GM18907 (cell line): ENCODE results near the gene TAX1BP1.

Experiments
- ATAC-seq: cut with Tn5 transposase; IDR thresholded peaks from one replicate; pipeline ENCODE4 v1.9.1; 2021; ENCODE audit warnings: mild to moderate bottlenecking, moderate library complexity; ENCODE audit not compliant: unreplicated experiment

The TAX1BP1 gene

DNA sequence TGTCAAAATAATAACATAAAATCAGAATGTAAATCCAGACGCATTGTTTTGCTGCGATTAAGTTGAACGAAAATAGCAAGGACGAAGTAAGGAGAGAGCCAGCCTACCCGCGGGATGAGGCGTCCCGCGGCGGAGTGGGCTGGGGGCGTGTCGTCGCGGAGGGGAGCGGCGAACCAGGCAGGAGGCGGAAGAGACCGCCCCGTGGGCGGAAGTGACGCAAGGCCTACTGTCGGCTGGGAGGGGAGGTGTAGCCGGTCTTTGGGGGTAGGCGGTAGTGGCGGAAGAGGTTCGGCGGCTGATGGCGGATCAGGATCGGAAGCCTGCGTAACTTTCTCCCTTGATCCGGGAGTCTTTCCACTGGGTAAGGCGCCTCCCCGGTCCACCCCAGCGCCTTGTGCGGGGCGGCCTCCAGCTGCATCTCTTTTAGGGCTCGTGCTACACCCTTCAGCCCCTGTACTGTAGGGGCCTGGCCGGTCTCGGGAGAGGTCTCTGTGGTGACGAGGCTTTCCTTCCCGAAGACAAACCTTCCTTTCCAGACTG, at the start of gene TAX1BP1:
Gene TAX1BP1 (plus strand): TSS at position 254 of the 540 bp plus-strand sequence. CDS start 8,363 bp downstream, outside the sequence.
- ATAC-seq, result peak; percentile 96

DNA sequence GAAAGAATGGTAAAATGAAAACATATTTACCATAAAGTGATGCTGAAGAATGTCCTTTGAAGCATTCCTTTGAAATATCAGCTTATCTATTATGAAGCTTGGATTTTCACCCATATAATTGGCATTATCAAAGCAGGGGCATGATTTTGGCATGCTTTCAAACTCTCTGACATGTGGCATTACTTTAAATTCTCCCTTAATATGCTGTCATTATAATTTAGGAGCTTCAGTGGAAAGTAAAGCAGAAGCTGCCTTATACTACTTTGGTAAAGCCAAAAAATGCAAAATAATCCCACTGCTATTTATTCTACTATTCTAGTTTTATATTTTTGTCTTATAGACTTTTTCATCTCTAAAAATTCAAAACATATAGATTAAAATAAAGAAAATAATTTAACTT, 49.3 kb upstream of the TAX1BP1 start:
- no peak for ATAC-seq

DNA sequence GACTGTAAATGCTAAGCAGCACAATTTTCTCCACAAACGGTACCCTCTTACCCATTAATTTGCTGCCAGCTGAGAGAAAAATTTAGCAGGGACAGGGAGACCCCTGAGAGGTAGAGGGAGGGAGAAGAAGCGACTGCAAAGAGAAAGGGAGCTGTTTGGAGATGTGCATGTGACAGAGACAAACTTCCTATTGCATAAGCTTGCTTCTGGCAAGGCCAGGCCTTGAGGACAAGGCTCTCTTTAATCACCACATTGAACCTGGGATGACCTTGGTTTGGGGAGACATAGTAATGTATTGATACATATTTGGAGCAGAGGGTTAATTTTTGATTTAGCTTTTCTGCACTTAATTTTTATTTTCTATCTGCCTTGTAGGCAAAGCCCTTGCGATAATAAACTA, 46.2 kb upstream of the TAX1BP1 start:
- no peak for ATAC-seq

DNA sequence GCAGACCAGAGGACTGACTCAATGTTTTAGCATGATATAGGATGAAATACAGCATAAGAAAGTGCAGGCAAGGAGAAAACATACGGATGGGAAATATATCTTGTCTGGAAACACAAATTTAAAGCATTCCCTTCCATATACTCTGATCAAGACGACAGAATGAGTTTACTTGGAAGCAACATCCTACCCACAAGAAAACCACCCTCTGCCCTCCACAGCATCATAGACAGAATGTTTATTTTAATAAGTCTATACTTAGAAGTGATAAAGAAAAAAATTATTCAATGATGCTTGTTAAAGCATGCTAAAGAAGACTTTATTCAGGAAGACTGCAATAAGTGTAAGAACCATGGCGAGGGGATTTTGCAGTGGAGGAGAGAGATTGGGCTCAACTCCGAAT, 44.9 kb upstream of the TAX1BP1 start:
- ATAC-seq, result no peak

DNA sequence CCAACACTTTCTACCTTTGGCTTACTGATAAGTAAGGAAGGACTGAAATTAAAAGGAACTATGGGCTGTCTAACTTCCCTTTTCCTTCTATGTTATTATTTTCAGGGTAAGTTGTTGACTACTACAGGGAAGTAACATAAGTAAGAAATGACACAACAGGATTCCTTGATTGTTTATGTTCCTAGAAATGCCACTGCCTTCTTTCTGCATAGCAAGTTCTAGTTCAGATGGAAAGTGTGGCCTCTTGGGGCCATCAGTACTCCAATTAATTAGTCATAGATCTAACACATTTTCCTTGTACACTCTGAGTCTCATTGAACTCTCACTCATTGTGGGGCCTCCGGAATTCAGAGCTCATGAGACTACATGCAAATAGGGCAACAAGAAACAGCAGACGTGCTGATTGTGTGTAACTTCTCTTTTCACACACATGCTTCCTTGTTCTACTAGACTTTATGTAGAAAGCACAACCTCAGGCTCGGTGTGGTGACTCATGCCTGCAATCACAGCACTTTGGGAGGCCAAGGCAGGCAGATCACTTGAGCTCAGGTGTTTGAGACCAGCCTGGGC, 42.0 kb upstream of the TAX1BP1 start:
- ATAC-seq, result peak; percentile 67

DNA sequence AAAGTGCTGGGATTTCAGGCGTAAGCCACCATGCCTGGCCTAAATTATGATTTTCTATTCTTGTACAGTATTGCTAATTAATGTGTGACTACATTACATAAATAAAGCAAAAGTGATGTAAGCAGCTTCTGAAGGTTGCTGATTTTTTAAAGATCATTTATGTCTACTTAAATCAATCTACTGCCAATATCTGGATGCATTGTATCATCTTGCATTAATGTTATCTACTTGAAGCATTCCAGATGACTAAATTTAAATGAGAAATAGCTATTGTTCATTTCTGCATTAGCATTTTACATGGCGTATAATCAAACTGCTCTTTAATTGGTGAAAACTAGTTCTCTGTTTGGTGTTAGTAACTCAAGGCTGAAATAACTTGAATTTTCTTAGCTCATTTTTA, 40.2 kb upstream of the TAX1BP1 start:
- no peak for ATAC-seq

DNA sequence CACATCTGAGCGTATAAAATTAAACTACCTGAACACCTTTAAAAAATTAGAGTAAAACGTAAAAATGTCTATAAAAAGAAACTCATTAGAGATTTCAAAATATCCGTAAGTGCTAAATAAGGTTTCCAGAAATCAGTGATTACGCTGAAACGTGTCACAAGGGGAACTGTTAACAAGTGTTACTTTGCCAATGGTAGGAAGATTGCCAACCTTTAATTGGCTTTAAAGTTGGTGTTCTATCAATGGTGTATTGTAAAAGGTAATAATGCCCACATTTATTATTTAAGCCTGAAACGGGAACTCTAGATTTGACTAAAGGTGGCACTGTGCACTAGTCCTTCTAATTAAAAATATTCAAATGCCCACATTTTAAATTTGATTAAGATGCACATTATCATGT, 39.5 kb upstream of the TAX1BP1 start:
- ATAC-seq, result no peak

DNA sequence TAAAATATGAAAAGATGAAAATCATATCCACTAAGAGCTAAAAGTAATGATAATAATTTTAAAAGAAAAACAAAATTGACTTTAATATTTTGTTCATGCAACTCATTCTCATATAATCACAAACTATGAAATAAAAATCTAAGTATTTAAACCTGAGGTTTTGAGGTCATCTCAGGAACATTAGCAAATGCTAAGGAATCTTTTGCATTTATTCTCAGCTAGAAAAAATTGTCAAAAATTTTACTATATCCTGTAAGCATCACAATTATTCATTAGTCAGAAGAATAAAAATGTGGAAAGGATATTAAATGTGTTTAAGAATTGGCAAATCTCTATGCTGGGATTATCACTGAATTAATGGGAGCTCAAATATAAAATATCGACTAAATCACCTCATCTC, 36.8 kb upstream of the TAX1BP1 start:
- ATAC-seq, result no peak

DNA sequence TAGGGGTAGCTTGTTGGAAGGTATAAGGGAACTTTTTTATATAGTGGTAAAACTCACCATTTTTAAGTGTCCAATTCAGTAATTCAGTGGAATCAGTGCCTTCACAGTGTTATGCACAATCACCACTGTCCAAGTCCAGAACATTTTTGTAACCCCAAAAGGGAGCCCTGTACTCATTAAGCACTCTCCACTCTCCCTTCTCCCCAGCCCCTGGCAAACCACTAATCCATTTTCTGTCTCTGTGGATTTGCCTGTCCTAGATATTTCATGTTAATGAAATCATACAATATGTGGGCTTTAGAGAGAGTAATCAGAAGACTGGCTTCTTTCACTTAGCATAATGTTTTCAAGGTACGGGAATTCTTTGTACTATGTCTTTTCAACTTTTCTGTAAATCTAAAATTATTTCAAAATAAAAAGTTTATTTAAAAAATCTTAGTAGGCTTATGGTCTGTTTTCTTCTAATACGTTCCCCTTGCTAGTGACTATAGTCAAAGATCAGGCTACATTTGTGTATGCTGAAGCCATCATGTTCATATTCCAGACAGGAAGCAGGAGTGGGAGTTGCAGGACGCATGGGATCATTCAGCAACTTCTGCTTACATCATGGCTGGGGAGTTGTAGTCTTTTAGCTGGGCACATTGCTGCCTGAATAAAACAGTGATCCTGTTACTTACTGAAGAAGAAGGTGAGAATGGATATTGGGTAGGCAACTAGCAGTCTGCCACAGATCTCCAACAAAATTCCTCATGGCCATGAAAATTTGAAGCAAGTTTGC, 35.4 kb upstream of the TAX1BP1 start:
- no peak for ATAC-seq

DNA sequence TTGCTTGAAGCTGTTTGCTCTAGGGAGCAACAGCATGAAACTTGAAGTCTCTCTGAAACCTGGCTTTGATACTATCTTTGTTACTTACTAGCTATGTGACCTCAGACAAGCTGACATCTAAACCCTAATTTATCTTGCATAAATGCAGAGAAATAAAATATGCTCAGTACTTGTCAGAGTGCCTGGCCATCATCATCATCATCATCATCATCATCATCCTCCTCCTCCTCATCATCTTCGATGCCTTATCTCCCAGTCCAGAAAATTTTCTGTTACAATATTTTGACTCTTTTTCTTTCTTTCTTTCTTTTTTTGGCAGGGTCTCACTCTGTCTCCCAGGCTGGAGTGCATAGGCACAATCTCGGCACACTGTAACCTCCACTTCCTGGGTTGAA, 34.8 kb upstream of the TAX1BP1 start:
- ATAC-seq, result no peak

DNA sequence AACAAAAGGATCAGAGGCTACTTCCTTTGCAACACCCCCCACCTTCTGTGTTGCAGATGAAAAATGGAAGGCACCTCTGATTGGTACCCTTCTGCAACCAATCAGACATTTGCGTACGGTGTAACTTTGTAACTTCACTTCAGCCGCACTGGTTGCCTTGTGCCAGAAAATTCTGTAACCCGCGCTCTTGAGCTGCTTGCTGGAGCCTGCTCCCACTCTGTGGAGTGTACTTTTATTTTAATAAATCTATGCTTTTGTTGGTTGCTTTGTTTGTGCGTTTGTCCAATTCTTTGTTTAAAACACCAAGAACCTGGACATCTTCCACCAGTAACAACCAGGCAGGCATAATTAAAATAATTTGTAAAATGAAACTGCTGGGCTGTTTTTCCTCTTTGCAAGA, 31.5 kb upstream of the TAX1BP1 start:
- ATAC-seq, result no peak

DNA sequence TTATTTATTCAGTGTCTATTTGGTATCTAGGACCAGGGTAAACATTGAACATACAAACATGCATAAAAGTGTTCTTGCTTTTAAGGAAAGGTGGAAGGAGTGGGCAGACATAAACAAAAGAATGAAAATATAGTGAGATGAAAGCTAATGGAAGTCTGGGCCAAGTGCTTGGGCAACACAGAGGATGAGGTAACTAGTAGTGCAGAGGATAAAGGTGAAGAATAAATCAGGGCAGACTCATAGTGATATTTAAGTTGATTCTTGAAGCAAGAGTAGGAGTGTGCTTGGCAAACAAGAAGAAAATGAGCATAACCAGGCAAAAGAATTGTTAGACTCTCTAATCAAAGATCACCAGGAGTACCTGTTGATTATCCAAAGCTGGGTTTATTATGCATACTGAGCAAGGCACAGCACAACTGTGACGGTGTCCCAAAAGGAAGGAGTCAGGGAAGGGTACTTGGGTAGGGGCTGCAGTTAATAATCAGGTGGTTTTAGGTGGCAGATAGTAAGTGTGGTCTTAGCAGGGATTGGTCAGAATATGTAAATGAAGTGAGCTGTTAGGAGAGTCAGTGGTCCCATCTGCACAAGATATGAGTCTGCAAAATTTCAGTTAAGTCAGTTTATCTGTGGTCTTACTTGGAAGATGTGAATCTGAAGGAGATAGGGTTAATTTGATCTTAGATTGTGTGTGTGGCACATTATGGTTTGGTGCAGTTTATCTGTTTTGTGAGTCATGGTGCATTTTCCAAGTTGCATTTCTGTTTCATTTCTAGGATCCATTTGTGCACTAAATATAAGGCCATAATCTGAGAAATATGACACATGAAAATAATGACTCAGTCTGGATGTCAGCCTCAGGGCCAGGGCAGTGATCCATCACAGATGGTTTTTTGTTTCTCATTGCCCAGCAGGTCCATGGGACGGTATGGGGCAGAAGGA, 30.6 kb upstream of the TAX1BP1 start:
- no peak for ATAC-seq

DNA sequence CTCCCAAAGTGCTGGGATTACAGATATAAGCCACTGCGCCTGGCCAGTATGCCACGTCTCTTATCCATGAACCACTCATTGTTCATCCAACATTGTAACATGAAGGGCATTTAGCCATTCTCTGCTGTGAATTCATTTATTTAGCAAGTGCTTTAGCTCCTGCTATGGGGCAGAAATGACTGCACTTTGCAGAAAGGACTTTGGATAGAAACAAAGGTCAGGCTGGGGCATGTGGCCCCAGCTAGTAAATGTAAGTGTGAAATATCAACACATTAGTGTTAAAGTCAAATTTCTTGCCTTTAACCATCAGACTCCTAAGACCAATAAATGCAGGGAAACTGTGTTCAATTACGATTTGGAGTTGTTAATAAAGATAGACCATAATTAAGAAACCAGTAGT, 27.7 kb upstream of the TAX1BP1 start:
- ATAC-seq, result no peak

DNA sequence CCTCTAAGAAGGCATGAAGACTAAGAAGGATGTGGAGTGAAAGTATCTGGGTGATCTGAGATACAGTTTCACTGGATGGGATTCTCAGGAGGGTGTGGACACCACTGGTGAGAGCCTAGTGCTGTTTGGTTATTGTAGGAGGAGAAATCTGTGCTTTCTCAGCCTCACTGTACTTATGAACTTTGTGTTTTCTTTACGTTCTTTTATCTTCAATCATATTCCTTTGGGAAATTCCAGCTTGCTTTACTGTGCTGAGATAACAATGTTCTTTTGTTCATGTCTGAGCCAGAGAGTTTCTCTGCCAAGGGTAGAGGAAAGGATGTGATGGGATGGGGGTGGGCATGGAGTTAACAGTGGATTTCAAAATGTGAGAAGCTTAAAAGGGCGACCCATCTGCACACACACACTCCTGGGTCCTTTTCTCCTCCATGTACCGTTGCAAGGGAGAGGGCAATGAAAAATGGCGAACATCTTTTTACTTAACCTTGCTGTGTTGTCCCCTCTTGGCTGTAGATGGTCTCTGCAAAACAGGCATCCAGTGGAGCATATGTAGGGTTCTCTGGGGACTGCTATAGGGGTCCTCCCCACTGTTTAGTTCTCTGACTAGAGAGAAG, 25.0 kb upstream of the TAX1BP1 start:
- no peak for ATAC-seq

DNA sequence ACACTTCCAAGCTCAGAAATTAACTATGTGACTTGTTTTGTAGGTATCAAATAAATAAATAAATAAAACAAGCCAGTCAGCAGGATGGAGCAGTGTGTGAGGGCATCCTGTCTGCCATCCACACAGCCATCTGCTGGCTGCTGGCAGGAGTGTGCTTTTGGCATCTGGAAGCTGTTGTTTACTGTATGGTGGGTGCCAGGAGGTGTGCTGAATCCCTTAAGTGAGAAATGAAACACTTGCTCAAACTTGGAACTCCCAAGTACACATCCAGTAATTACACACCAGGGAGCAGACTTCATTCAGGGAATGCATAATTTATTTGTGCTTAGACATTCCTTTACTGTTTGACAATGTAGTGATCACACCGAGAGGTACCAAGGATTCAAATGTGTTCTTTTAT, 16.9 kb upstream of the TAX1BP1 start:
- ATAC-seq, result no peak

DNA sequence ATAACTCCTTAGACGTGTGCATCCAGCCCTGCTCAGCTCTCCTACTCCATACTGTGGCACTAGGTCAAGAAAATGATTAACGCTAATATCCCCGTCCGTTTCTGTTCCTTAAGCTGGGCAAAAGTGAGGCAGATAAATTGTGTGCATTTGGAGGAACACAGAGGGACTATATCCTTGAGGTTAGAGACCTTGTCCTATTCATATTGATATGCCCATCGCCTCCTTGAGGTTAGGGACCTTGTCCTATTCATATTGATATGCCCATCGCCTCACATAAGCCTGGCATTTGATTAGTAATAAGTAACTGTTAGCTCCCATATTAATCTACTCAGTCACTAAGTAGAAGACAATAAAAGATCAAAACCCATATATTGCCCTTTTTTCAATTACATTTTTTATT, 12.9 kb upstream of the TAX1BP1 start:
- ATAC-seq, result no peak

DNA sequence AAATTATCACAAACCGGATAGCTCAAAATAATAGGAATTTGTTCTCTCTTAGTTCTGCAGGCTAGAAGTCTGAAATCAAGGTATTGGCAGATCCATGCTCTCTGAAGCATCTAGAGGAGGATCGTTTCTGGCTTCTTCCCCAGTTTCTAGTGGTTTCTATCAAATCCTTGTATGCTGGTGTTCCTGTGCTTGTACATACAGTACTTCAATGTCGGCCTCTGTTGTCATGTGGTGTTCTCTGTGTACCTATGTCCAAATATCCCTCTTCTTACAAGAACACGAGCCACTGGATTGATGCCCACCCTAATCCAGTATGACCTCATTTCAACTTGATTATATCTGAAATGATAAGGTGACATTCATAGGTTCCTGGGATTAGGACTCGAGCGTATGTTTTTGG, 9.8 kb upstream of the TAX1BP1 start:
- ATAC-seq, result no peak

DNA sequence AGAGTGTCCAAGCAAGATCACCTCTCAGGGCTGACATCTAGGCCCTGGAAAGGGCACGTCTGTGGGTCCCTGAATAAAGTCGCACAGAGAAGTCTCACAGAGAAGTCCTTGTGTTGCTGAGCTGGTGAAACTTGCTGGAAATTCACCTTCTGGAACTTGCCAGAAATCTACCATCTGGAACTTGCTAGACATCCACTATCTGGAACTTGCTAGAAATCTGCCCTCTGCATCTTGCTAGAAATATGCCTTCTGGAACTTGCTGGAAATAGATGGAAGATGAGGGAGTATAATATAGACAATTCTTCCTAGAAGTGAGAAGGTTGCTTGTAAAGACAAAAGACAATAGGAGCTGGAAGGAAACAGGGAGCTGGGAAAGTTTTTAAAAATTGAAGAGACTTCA, 5.4 kb upstream of the TAX1BP1 start:
- no peak for ATAC-seq

DNA sequence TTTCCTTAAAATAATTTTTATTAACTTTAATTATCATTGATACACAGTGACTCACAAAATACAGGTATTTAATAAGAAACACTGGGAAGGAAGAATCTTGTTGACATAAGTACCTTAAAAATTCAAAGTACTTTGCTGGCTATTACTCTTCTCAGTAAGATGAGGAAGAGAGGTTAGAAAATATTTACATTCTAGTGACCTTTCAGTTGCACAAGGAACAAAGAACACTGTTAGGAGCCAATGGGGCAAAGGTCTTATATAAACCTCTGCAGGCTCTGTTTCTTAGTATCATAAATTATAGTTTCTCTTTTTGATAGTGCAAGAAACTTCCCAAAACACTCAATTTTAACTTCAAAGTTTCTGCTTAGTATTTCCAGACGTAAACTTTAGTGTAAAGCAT, 4.8 kb upstream of the TAX1BP1 start:
- ATAC-seq, result no peak

DNA sequence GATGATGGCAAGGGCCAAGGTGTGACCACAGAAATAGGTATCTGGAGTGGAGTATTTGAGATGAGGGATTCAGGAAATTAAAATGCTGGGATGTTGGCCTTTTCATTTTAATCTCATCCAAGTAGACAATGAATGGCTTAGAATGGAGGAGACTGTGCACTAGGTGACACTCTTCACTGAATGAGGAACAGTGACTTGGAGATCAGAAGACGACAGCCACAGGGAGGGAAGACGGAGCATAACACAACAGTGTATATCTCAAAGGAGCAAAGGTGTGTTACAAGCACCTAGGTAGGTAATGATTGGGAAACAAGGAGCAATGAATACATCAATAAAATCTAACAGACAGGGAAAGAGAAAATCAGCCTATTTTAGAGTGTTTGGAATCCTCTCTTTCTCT, 4.1 kb upstream of the TAX1BP1 start:
- ATAC-seq, result no peak

DNA sequence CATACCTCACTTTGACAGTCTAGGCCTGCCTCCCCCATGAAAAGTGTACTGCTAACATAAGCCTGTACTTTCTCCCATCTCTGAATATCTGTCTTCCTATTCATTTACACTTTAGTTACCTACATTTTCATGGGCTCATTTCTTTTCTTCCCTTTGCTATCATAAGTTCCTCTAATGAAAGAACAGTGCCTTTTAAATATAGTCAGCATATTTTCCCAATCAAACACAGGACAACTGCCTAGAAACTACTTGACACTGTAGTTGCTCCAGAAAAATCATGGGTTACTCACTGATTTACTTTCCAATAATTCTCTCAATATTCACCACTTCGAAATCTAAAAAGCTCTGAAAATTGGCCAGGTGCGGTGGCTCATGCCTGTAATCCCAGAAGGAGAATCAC, 2.8 kb upstream of the TAX1BP1 start:
- ATAC-seq, result no peak
